ENCODE data around the gene KDM4C.

The KDM4C gene

GRCh38 chr9:6978591-6978990 is 220.8 kb downstream of the KDM4C start:
- TF ChIP-seq, protein P1, sequence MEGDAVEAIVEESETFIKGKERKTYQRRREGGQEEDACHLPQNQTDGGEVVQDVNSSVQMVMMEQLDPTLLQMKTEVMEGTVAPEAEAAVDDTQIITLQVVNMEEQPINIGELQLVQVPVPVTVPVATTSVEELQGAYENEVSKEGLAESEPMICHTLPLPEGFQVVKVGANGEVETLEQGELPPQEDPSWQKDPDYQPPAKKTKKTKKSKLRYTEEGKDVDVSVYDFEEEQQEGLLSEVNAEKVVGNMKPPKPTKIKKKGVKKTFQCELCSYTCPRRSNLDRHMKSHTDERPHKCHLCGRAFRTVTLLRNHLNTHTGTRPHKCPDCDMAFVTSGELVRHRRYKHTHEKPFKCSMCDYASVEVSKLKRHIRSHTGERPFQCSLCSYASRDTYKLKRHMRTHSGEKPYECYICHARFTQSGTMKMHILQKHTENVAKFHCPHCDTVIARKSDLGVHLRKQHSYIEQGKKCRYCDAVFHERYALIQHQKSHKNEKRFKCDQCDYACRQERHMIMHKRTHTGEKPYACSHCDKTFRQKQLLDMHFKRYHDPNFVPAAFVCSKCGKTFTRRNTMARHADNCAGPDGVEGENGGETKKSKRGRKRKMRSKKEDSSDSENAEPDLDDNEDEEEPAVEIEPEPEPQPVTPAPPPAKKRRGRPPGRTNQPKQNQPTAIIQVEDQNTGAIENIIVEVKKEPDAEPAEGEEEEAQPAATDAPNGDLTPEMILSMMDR (conservative IDR thresholded peaks at IDR 0.05; ENCODE audit: low read depth, low read length), result no peak
- no peak overlapping the region for H3K4me3 ChIP-seq (ENCODE audit: low read length)
- no peak for DNase-seq (ENCODE audit: low read depth)

DNA sequence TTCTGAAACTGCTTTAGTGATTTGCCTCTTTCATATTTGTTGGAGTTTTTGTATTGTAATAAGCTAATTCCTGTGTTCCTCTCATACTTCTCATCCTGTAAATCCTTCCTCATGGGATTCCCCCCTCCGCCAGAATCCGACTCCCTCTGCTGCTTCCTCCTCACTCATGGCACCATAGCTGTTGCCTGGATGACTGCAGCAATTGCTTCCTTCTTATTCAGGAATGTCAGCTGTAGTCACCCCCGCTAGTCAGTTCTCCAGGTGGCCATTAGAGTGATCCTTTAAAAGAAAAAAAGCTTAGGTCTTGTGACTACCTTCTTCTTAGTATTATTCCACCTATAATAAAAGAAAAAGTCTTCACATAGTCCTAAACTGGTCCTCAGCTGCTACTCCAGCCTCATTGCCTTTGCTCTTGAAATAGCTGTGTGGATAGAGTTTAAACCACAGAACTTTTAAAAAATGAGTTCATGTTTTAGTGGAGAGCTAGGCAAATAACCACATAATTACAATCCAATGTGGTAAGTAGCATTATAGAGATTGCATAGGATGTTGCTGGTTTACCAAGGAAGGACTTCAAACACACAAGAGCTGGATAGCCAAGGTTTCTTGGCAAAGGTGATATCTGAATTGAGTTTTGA is 227.3 kb downstream of the KDM4C start:
- DNase-seq (ENCODE audit: low read depth), result no peak
- TF ChIP-seq, protein P1 (conservative IDR thresholded peaks at IDR 0.05; ENCODE audit: low read depth, low read length), result no peak
- no peak overlapping the region for H3K4me3 ChIP-seq (ENCODE audit: low read length)

- TF ChIP-seq, protein P1 (conservative IDR thresholded peaks at IDR 0.05; ENCODE audit: low read depth, low read length), result no peak
- H3K4me3 ChIP-seq (ENCODE audit: low read length), result no peak overlapping the region
- DNase-seq (ENCODE audit: low read depth), result no peak
Observed at GRCh38 chr9:6986141-6986815, 228.5 kb downstream of the KDM4C start.

DNA sequence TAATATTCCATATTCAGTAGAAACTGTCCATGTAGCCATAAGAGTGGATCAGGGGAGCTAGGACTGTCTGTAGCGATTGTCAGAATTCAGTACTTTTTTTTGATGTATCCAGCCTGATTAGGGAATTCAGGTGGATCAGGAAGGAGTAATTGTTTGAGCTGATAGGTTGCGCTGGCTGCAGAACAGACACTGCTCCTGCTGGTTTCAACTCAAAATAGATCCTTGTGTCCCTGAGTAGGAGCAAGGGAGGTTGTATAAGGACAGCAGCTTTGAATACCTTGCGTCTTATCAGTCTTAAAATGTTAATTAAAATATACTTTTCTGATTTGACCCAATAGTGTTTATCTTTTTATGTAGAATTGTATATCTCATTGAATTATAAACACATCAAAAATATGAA is 229.6 kb downstream of the KDM4C start:
- no peak for DNase-seq (ENCODE audit: low read depth)
- TF ChIP-seq, protein P1 (conservative IDR thresholded peaks at IDR 0.05; ENCODE audit: low read depth, low read length), result no peak
- no peak overlapping the region for H3K4me3 ChIP-seq (ENCODE audit: low read length)

GRCh38 chr9:6991418-6991817 is 233.6 kb downstream of the KDM4C start:
- DNase-seq (ENCODE audit: low read depth), result no peak
- H3K4me3 ChIP-seq (ENCODE audit: low read length), result no peak overlapping the region
- TF ChIP-seq, protein P1 (conservative IDR thresholded peaks at IDR 0.05; ENCODE audit: low read depth, low read length), result no peak

GRCh38 chr9:6996061-6996854 is 238.5 kb downstream of the KDM4C start:
- no peak overlapping the region for H3K4me3 ChIP-seq (ENCODE audit: low read length)
- DNase-seq (ENCODE audit: low read depth), result no peak
- TF ChIP-seq, protein P1 (conservative IDR thresholded peaks at IDR 0.05; ENCODE audit: low read depth, low read length), result no peak
